ENCODE results near the gene SLC38A8. TPM values are rescaled to one million over a fixed set of nuclear protein-coding genes. Genes with fewer than 3 reads are reported as not detected.

The SLC38A8 gene
- total and polyA plus RNA-seq, 2 experiments from 2014 or later: not detected

DNA sequence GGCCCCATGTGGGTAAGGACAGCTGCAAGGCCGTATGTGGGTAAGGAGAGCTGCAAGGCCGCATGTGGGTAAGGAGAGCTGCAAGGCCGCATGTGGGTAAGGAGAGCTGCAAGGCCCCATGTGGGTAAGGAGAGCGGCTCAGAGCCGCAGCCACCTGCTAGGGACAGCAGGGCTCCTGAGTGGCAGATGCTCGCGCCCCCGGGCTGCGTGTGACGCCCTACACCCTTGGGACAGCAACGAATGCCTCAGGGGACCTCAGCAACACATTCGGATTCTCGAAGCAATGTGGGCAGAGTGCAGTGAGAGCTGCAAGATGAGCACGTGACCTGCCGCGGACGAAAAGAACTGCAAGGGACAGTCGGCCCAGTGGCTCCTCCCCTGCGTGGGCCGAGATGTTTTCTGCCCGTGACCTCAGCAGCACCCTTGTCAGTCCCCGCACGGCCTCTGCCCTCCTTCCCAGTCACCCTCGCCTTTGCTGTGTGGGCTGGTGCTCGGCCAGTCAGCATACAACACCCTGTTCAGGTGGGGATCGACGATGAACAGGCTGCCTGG, 9.6 kb upstream of the SLC38A8 start:
- no peaks in the 10 kb centered on the region for H3K9me3 ChIP-seq (ENCODE audit: low read depth)
- H3K27me3 ChIP-seq: no peaks in the 10 kb centered on the region
- whole genome bisulfite sequencing (ENCODE audit: low lambda C conversion rate, missing lambda C conversion rate): 92% methylated on average over 27 of the region's 27 CpGs
- H2AFZ ChIP-seq: no peak overlapping the region
- no peak overlapping the region for H3K27ac ChIP-seq
- no peaks in the 10 kb centered on the region for H3K36me3 ChIP-seq (replicated peaks; ENCODE audit: insufficient read depth, low read depth)
- no peaks in the 10 kb centered on the region for H4K20me1 ChIP-seq (ENCODE audit: insufficient read depth, poor library complexity, severe bottlenecking)
- no peak overlapping the region for H3K4me2 ChIP-seq
- TF ChIP-seq EZH2phosphoT487 (IDR thresholded peaks at IDR 0.05; ENCODE audit: low read depth, severe bottlenecking, unreplicated experiment): no peak
- TF ChIP-seq EZH2 (IDR thresholded peaks at IDR 0.05; ENCODE audit: borderline replicate concordance): no peak
- H3K79me2 ChIP-seq: no peaks in the 10 kb centered on the region
- H3K4me1 ChIP-seq (ENCODE audit: insufficient read depth): no peaks in the 10 kb centered on the region
- DNase-seq (ENCODE audit: low spot score): no peak
- H3K9me2 ChIP-seq (replicated peaks; ENCODE audit: insufficient read depth): no peaks in the 10 kb centered on the region
- H3K4me3 ChIP-seq: no peak overlapping the region

DNA sequence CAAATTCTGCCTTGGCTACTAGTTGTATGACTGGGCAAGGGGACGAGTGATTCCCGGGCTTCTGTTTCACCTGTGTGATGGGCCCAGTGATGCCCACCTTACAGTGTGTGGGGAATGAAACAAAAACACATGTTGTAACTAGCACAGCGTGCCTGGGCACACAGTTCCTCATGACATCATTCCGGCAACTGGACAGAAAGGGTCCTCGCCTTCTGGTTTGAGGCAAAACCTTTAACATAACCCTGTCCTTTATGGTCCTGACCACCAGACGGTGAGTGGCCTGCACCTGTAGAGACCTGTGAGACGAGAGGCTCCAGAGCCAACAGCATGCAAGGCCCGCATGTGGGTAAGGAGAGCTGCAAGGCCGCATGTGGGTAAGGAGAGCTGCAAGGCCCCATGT, 7.7 kb upstream of the SLC38A8 start:
- Histone ChIP-seq H3K9me2 (replicated peaks; ENCODE audit: insufficient read depth) (no peaks in the 10 kb centered on the region), H3K4me3 (no peak overlapping the region), H3K27ac (no peak overlapping the region), H3K4me2 (no peak overlapping the region), H4K20me1 (ENCODE audit: insufficient read depth, poor library complexity, severe bottlenecking) (no peaks in the 10 kb centered on the region), H3K79me2 (no peaks in the 10 kb centered on the region), H2AFZ (no peak overlapping the region), H3K27me3 (no peaks in the 10 kb centered on the region), H3K4me1 (ENCODE audit: insufficient read depth) (no peaks in the 10 kb centered on the region), H3K9me3 (ENCODE audit: low read depth) (no peaks in the 10 kb centered on the region), H3K36me3 (replicated peaks; ENCODE audit: insufficient read depth, low read depth) (no peaks in the 10 kb centered on the region)
- WGBS (ENCODE audit: low lambda C conversion rate, missing lambda C conversion rate): 86% methylated on average over 9 of the region's 9 CpGs
- TF ChIP-seq EZH2 (IDR thresholded peaks at IDR 0.05; ENCODE audit: borderline replicate concordance) (no peak), EZH2phosphoT487 (IDR thresholded peaks at IDR 0.05; ENCODE audit: low read depth, severe bottlenecking, unreplicated experiment) (no peak), CTCF (IDR thresholded peaks at IDR 0.05; ENCODE audit: poor library complexity) (no peak)
- no peak for DNase-seq (ENCODE audit: low spot score)

- Histone ChIP-seq H3K27ac (no peak overlapping the region), H3K4me1 (ENCODE audit: insufficient read depth) (no peaks in the 10 kb centered on the region)
- no peak for DNase-seq (ENCODE audit: low spot score)
These were observed 6.9 kb upstream of the SLC38A8 start for GRCh38 chr16:84049403-84050060.

More at GRCh38 chr16:84049403-84050060, 6.9 kb upstream of the SLC38A8 start:
- Histone ChIP-seq H3K4me3 (no peak overlapping the region), H3K27me3 (peaks cover 4% of the 10 kb centered on the region), H4K20me1 (ENCODE audit: insufficient read depth, poor library complexity, severe bottlenecking) (no peaks in the 10 kb centered on the region), H3K4me2 (no peak overlapping the region), H3K9me3 (ENCODE audit: low read depth) (no peaks in the 10 kb centered on the region), H2AFZ (no peak overlapping the region), H3K36me3 (replicated peaks; ENCODE audit: insufficient read depth, low read depth) (no peaks in the 10 kb centered on the region), H3K9me2 (replicated peaks; ENCODE audit: insufficient read depth) (no peaks in the 10 kb centered on the region), H3K79me2 (no peaks in the 10 kb centered on the region)
- 96% methylated on average over 13 of the region's 13 CpGs for whole genome bisulfite sequencing (ENCODE audit: low lambda C conversion rate, missing lambda C conversion rate)
- TF ChIP-seq EZH2phosphoT487 (IDR thresholded peaks at IDR 0.05; ENCODE audit: low read depth, severe bottlenecking, unreplicated experiment): no peak
- TF ChIP-seq CTCF (IDR thresholded peaks at IDR 0.05; ENCODE audit: poor library complexity): no peak
- no peak for TF ChIP-seq EZH2 (IDR thresholded peaks at IDR 0.05; ENCODE audit: borderline replicate concordance)

All from hepatocyte (in vitro differentiated cells).